Natural killer cell treated with Interleukin-12 subunit alpha and Interleukin-12 subunit beta and Interleukin-15 and Interleukin-18, amount 100 ng/mL, for 72 hours (primary cell): ENCODE measurements around the gene RHOBTB3. TPM values are rescaled to one million over a fixed set of nuclear protein-coding genes. Genes with fewer than 3 reads are reported as not detected.

Experiments used
- ATAC-seq, 2 donors: fragments of 150-1000 bp; cut with Tn5 transposase in 1 of 2; sonication (Bioruptor Pico), chemical (Tn5 transposase) in 1 of 2; 2 replicates each; pipeline ENCODE4 v1.10.0; 2021
- DNase-seq: peaks from one replicate; pipeline ENCODE4 v3.0.0; 2022; ENCODE audit warnings: low spot score
- H3K27ac Mint-ChIP-seq, 2 donors: 1 replicate in 1 of 2; 2 replicates in 1 of 2; pipeline ENCODE4 v1.8.0; 2022; ENCODE audit warnings: mixed read lengths in 2 of 2, mild to moderate bottlenecking in 1 of 2, moderate library complexity in 1 of 2
- H3K27me3 Mint-ChIP-seq, 2 donors: 1 replicate in 1 of 2; 2 replicates in 1 of 2; pipeline ENCODE4 v1.8.0; 2022; ENCODE audit warnings: mixed read lengths in 2 of 2
- H3K36me3 Mint-ChIP-seq: one replicate; pipeline ENCODE4 v1.8.0; 2022; ENCODE audit warnings: mixed read lengths
- H3K4me1 Mint-ChIP-seq, 2 donors: 1 replicate in 1 of 2; 2 replicates in 1 of 2; pipeline ENCODE4 v1.8.0; 2022; ENCODE audit warnings: low read depth in 2 of 2, mixed read lengths in 2 of 2, mild to moderate bottlenecking in 1 of 2
- H3K4me3 Mint-ChIP-seq: one replicate; pipeline ENCODE4 v1.8.0; 2022; ENCODE audit warnings: mixed read lengths
- H3K9me3 Mint-ChIP-seq: 2 replicates; pipeline ENCODE4 v1.8.0; 2022; ENCODE audit warnings: mixed read lengths
- total RNA-seq, 2 donors: library from RNA; stranded (reverse); gene quantifications; one replicate each; pipeline ENCODE4 v1.2.3, GENCODE V29; 2022

RHOBTB3 gene
- total RNA-seq, 2 donors from 2014 or later, result 14.7 to 17.4 TPM

DNA sequence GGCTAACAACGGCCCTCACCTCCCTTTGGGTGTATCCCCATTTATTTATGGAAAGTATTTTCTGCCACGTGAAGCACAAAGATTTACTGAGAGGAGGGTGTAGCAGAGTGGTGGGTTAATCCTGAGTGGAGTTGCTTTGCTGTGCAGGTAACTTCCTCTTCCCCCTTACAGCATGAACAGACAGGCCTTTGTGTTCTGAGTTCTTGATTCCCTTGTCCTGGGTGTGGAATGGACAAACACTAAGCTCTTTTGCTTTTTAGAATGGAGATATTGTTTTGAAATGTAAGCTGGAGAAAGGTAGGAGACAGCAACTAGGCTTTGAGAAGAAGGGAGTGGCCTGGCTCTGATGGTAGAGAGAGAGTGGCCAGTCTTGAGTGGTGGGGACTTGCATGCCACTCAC lies 108.5 kb downstream of the RHOBTB3 start:
- no peak for DNase-seq
- no peaks in the 10 kb centered on the region for H3K27me3 Mint-ChIP-seq
- H3K4me3 Mint-ChIP-seq, result no peak overlapping the region
- H3K27ac Mint-ChIP-seq, result peak overlapping the region in 1 of 2 donors; percentile 94
- no peak for ATAC-seq
- no peaks in the 10 kb centered on the region for H3K36me3 Mint-ChIP-seq
- H3K4me1 Mint-ChIP-seq, result peaks cover 43% of the 10 kb centered on the region in 2 donors
- peaks cover 3% of the 10 kb centered on the region for H3K9me3 Mint-ChIP-seq

DNA sequence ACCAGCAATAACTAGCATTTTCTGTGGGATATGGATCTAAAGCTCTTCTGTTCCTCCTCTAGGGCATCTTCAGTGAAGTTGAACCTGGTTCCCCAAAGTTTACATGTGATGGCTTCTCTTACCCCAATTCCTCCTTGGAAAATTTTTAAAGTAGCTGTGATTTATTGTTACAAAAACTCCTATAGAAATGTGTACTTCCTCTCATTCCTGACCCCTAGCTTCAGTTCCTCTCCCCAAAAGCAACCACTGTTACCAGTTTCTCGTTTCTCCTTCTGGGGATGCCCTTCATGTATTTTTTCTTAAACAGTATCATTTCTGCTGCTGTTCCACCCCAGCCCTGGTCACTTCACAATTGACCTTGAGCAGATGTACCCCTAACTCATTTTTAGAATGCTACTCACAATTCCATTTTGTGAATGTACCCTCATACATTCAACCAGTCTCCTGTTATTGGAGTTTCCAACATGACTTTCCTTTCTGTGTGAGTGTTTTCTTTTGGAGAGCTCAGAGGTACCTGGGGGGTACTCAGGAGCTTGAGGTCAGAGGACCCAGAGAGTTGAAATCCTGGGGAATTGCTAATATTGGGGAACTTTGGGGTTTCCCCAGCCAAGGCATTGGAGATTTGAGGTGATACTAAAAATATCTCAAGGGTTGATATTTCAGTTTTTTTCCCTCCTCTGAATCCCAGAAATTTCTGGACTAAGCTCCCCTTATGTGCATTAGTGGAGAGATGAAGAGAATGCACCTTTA lies 110.0 kb downstream of the RHOBTB3 start:
- H3K27me3 Mint-ChIP-seq, result no peaks in the 10 kb centered on the region
- no peak overlapping the region for H3K4me3 Mint-ChIP-seq
- H3K36me3 Mint-ChIP-seq, result no peaks in the 10 kb centered on the region
- no peak for ATAC-seq
- no peak overlapping the region for H3K27ac Mint-ChIP-seq
- peaks cover 3% of the 10 kb centered on the region for H3K9me3 Mint-ChIP-seq
- DNase-seq, result no peak
- H3K4me1 Mint-ChIP-seq, result peaks cover 33 to 40% of the 10 kb centered on the region in 2 donors

DNA sequence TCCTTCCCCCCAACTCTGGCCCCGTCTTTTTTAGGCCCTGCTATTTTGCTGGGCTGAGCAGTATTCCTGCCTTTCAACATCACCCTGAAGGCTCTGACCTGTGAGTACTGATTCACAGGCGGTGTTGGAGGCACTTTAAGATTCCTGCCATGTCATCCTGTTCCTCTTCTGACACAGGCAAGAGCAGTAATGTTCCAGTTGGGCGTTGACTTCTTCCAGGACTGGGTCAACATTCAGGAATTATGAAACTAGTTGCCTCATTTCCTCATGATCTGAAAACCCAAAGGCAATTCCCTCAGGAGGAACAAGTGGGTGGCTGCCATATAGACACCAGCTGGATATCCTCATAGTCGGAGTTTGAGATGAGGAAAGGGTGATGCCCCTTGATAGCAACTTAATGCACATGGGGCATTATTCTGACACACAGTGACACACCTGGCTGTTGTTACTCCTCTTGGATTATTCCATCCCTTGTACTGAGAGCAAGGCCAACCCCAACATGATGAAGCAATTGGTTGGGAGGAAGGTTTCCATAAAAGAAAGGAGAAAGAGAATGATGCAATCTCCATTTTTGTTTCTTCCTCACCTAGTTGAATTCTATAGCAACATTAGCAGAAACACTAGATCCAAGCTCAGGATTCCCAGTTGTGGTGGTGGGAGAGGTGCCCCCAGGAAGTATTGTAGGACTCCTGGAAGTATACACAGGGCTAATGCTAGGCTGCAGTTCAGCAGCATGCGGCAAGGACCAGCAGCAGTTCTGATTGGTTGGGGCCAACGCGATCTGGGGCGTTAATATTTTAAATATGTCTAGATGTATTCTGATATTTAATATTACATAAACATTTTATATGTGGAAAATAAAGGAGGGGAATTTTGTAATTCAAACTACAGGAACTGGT lies 111.0 kb downstream of the RHOBTB3 start:
- Mint-ChIP-seq H3K27me3 (no peaks in the 10 kb centered on the region), H3K27ac (peak overlapping the region; percentile 77 to 91), H3K4me3 (peak overlapping the region; percentile 59), H3K9me3 (peaks cover 3% of the 10 kb centered on the region), H3K36me3 (no peaks in the 10 kb centered on the region), H3K4me1 (peaks cover 28 to 36% of the 10 kb centered on the region in 2 donors)
- DNase-seq (no peak), ATAC-seq (no peak)

DNA sequence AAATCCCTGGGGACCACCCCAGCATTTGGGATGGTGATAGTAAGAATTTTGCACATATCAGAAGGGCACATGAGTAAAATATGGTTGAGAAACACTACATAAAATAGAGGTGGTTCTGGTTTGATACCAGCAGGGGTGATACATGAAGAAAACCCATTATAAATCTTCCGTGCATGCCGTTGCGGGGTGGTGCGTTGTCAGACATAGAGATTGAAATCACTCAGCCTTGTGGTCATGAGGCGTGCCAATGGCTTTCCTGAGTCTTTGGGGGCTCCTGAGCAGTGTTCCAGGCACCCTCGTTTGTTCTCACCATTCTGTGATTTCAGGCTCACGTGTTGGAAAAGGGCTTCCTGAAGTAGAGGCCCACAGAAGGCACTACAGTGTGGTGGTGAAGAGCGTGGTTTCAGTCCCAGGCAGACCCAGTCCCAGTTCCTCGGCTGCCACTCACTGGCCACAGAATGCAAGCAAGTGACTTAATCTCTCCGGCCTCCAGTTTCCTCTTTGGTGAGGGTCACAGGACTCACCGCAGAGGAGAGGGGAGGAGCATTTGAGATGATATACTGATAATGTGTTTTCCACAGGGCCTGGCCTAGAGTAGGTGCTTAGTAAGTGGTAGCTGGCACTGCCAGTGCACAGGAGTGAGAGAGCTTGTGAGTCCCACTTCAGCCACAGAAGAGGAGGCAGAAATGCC lies 111.9 kb downstream of the RHOBTB3 start:
- Mint-ChIP-seq H3K9me3 (no peaks in the 10 kb centered on the region), H3K27me3 (peaks cover 0 to 2% of the 10 kb centered on the region in 2 donors), H3K4me3 (peak overlapping the region; percentile 59), H3K4me1 (peaks cover 23 to 32% of the 10 kb centered on the region in 2 donors), H3K36me3 (no peaks in the 10 kb centered on the region), H3K27ac (peak overlapping the region; percentile 77 to 91)
- DNase-seq (peak; percentile 85), ATAC-seq (peak; percentile 91 to 92)

DNA sequence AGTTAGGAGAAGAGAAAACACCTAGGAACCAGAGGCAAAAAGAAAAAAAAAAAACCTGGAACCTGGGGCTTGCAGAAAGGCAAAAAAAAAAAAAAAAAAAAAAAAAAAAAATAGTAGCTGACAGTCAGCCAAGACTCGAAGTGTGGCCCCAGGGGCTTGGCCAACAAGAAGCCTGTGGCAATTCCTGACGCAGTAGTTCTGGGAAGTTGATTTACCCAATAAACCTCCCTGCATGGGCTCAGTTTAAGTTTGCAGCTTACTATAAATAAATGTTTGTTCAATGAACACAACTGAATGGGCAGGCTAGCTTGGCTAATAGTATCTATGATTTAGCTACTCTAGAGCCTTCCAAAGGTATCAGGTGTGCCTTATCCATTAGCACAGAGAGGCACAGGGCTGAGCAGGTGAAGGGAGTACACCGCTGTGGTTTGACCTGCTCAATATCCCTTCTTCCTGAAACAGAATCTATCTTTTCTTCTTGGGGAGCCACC lies 112.6 kb downstream of the RHOBTB3 start:
- no peak overlapping the region for H3K4me3 Mint-ChIP-seq
- peaks cover 0 to 3% of the 10 kb centered on the region in 2 donors for H3K27me3 Mint-ChIP-seq
- no peaks in the 10 kb centered on the region for H3K36me3 Mint-ChIP-seq
- H3K9me3 Mint-ChIP-seq, result no peaks in the 10 kb centered on the region
- DNase-seq (no peak), ATAC-seq (no peak)
- peak overlapping the region; percentile 77 to 91 for H3K27ac Mint-ChIP-seq
- peaks cover 23 to 28% of the 10 kb centered on the region in 2 donors for H3K4me1 Mint-ChIP-seq

DNA sequence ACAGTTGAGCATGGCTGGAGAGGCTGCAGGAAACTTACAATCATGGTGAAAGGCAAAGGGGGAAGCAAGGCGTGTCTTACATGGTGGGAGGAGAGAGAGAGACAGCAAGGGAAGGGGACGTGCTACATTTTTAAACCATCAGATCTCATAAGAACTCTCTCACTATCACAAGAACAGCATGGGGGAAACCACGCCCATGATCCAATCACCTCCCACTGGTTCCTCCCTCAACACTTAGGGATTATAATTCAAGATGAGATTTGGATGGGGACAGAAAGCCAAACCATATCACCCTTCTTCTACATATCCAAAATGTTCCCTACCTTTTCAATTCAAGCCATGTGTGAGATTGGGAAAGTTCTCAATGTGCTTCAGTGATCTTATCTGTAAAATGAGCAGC lies 114.3 kb downstream of the RHOBTB3 start:
- Mint-ChIP-seq H3K27me3 (peaks cover 0 to 3% of the 10 kb centered on the region in 2 donors), H3K4me1 (peaks cover 21 to 23% of the 10 kb centered on the region in 2 donors), H3K27ac (peak overlapping the region in 1 of 2 donors; percentile 85), H3K9me3 (no peaks in the 10 kb centered on the region), H3K36me3 (no peaks in the 10 kb centered on the region), H3K4me3 (no peak overlapping the region)
- no peak for DNase-seq
- ATAC-seq, result no peak

Other genes starting within 250 kb of the RHOBTB3 start
- gene SKIC3, start 176.4 kb upstream of the RHOBTB3 start, total RNA-seq, result 10 to 100 TPM; 59.3 to 64.3 TPM
- 1 to 10 TPM; 2.9 to 3.4 TPM for gene ARSK, start 176.2 kb upstream of the RHOBTB3 start, total RNA-seq
- gene GPR150, start 111.2 kb upstream of the RHOBTB3 start, total RNA-seq, result under 1 TPM in 1 of 2 donors, not detected in 1; 0.21 TPM
- 1 to 10 TPM in 1 of 2 donors, under 1 TPM in 1; 0.98 to 5.5 TPM for gene RFESD, start 84.6 kb upstream of the RHOBTB3 start, total RNA-seq
- gene SPATA9, start 48.3 kb upstream of the RHOBTB3 start, total RNA-seq, result 1 to 10 TPM; 1.4 to 1.9 TPM
- 100 to 1,000 TPM; 109 to 408 TPM for gene GLRX, start 91.4 kb downstream of the RHOBTB3 start, total RNA-seq
- 100 to 1,000 TPM; 110 to 200 TPM for gene ELL2, start 230.5 kb downstream of the RHOBTB3 start, total RNA-seq